Measurements from ENCODE around the gene C6orf118.

DNA sequence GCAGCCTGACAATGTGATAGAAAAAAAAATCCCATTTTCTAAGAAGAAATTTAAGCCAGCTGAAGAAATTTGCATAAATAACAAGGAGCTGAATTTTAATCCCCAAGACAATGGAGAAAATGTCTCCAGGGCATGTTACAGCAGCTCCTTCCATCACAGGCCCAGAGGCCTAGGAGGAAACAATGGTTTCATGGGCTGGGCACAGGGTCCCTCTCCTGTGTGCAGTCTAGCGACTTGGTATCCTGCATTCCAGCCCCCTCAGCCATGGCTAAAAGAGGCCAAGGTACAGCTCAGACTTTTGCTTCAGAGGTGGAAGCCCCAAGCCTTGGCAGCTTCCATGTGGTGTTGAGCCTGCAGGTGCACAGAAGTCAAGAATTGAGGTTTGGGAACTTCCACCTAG lies 73.1 kb downstream of the C6orf118 start:
- TF ChIP-seq, protein P1, sequence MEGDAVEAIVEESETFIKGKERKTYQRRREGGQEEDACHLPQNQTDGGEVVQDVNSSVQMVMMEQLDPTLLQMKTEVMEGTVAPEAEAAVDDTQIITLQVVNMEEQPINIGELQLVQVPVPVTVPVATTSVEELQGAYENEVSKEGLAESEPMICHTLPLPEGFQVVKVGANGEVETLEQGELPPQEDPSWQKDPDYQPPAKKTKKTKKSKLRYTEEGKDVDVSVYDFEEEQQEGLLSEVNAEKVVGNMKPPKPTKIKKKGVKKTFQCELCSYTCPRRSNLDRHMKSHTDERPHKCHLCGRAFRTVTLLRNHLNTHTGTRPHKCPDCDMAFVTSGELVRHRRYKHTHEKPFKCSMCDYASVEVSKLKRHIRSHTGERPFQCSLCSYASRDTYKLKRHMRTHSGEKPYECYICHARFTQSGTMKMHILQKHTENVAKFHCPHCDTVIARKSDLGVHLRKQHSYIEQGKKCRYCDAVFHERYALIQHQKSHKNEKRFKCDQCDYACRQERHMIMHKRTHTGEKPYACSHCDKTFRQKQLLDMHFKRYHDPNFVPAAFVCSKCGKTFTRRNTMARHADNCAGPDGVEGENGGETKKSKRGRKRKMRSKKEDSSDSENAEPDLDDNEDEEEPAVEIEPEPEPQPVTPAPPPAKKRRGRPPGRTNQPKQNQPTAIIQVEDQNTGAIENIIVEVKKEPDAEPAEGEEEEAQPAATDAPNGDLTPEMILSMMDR (IDR thresholded peaks at IDR 0.05; ENCODE audit: low read length): no peak
- no peak for TF ChIP-seq EZH2 (optimal IDR thresholded peaks at IDR 0.05; ENCODE audit: low read depth, low read length)
- no peak for TF ChIP-seq EZH2phosphoT487 (IDR thresholded peaks at IDR 0.05; ENCODE audit: low read length)
